Liver (tissue), 9 donors: Measurements from ENCODE around the gene CUZD1. TPM values are rescaled to one million over a fixed set of nuclear protein-coding genes. Genes with fewer than 3 reads are reported as not detected.

Source experiments
- DNase-seq: peaks from one replicate; pipeline ENCODE4 v3.0.0-alpha.2; 2017; ENCODE audit warnings: low spot score
- H3K27ac ChIP-seq, 2 donors: one replicate each; pipeline ENCODE4 v1.7.0; 2013; ENCODE audit warnings: inconsistent platforms in 2 of 2, low read length in 2 of 2, control low read depth in 1 of 2, low read depth in 1 of 2, mild to moderate bottlenecking in 1 of 2
- H3K27me3 ChIP-seq, 4 donors: one replicate each; pipeline versions ENCODE4 v1.6.1 to v1.7.0; 2013; ENCODE audit warnings: low read length in 3 of 4, inconsistent platforms in 1 of 4, mild to moderate bottlenecking in 1 of 4, moderate library complexity in 1 of 4; ENCODE audit not compliant: control insufficient read depth in 4 of 4, insufficient read depth in 4 of 4
- H3K36me3 ChIP-seq, 4 donors: one replicate each; pipeline versions ENCODE4 v1.6.1 to v1.7.0; 2013; ENCODE audit warnings: low read length in 3 of 4, mild to moderate bottlenecking in 3 of 4, low read depth in 1 of 4, moderate library complexity in 1 of 4; ENCODE audit not compliant: control insufficient read depth in 4 of 4, insufficient read depth in 3 of 4
- H3K4me1 ChIP-seq, 4 donors: one replicate each; pipeline versions ENCODE4 v1.6.1 to v1.7.0; 2013; ENCODE audit warnings: low read length in 3 of 4, mild to moderate bottlenecking in 3 of 4, moderate library complexity in 1 of 4; ENCODE audit not compliant: control insufficient read depth in 4 of 4, insufficient read depth in 4 of 4
- H3K4me3 ChIP-seq, 3 donors: one replicate each; pipeline versions ENCODE4 v1.6.1 to v1.7.0; 2013; ENCODE audit warnings: low read length in 3 of 3, control low read depth in 1 of 3, low read depth in 1 of 3, mild to moderate bottlenecking in 1 of 3
- H3K9ac ChIP-seq, 2 donors: one replicate each; pipeline ENCODE4 v1.7.0; 2013; ENCODE audit warnings: low read length in 2 of 2, mild to moderate bottlenecking in 2 of 2, moderate library complexity in 2 of 2, control low read depth in 1 of 2, low read depth in 1 of 2
- H3K9me3 ChIP-seq, 4 donors: one replicate each; pipeline versions ENCODE4 v1.6.1 to v1.7.0; 2013; ENCODE audit warnings: low read length in 3 of 4; ENCODE audit not compliant: control insufficient read depth in 4 of 4
- ATF3 ChIP-seq: IDR thresholded peaks from 2 replicates; pipeline ENCODE4 v1.6.1; 2016; ENCODE audit warnings: antibody characterized with exemption
- EGR1 ChIP-seq, 2 donors: IDR thresholded peaks; 2 replicates each; pipeline ENCODE4 v1.6.1; 2016 to 2018; ENCODE audit warnings: antibody characterized with exemption in 2 of 2, low read depth in 2 of 2
- FOXA1 ChIP-seq: IDR thresholded peaks from 2 replicates; pipeline ENCODE4 v1.6.1; 2016; ENCODE audit warnings: antibody characterized with exemption
- FOXA2 ChIP-seq: IDR thresholded peaks from 2 replicates; pipeline ENCODE4 v1.6.1; 2016; ENCODE audit warnings: antibody characterized with exemption
- GABPA ChIP-seq, 2 donors: IDR thresholded peaks in 1 of 2; conservative IDR thresholded peaks in 1 of 2; 2 replicates each; pipeline ENCODE4 v1.6.1; 2016; ENCODE audit warnings: antibody characterized with exemption in 2 of 2, mild to moderate bottlenecking in 1 of 2, moderate library complexity in 1 of 2
- HNF4A ChIP-seq, 2 donors: conservative IDR thresholded peaks; 2 replicates each; pipeline ENCODE4 v1.6.1; 2016; ENCODE audit warnings: antibody characterized with exemption in 2 of 2, mild to moderate bottlenecking in 2 of 2
- HNF4G ChIP-seq: IDR thresholded peaks from 2 replicates; pipeline ENCODE4 v1.6.1; 2016; ENCODE audit warnings: antibody characterized with exemption
- JUND ChIP-seq, 2 donors: IDR thresholded peaks; 2 replicates each; pipeline ENCODE4 v1.6.1; 2016; ENCODE audit warnings: antibody characterized with exemption in 2 of 2
- MAX ChIP-seq: IDR thresholded peaks from 2 replicates; pipeline ENCODE4 v1.6.1; 2016; ENCODE audit warnings: antibody characterized with exemption
- NR2F2 ChIP-seq: IDR thresholded peaks from 2 replicates; pipeline ENCODE4 v1.6.1; 2016; ENCODE audit warnings: antibody characterized with exemption
- RAD21 ChIP-seq, 2 donors: IDR thresholded peaks; 2 replicates each; pipeline ENCODE4 v1.6.1; 2016; ENCODE audit warnings: antibody characterized with exemption in 2 of 2, mild to moderate bottlenecking in 2 of 2
- REST ChIP-seq: IDR thresholded peaks from 2 replicates; pipeline ENCODE4 v1.6.1; 2016; ENCODE audit warnings: antibody characterized with exemption, mild to moderate bottlenecking
- RXRA ChIP-seq, 2 donors: IDR thresholded peaks; 2 replicates each; pipeline ENCODE4 v1.6.1; 2017 to 2018; ENCODE audit warnings: antibody characterized with exemption in 2 of 2, mild to moderate bottlenecking in 1 of 2
- SP1 ChIP-seq: IDR thresholded peaks from 2 replicates; pipeline ENCODE4 v1.6.1; 2018; ENCODE audit warnings: antibody characterized with exemption, mild to moderate bottlenecking
- TAF1 ChIP-seq: conservative IDR thresholded peaks from 2 replicates; pipeline ENCODE4 v1.6.1; 2016; ENCODE audit warnings: antibody characterized with exemption, mild to moderate bottlenecking
- ZBTB33 ChIP-seq: IDR thresholded peaks from 2 replicates; pipeline ENCODE4 v1.6.1; 2016; ENCODE audit warnings: antibody characterized with exemption
- WGBS: extraction: QIAGEN DNeasy Blood & Tissue Kit; methylation state at CpG from one replicate; pipeline ENCODE4 v1.1.7; 2013; 5-methylcytosine and 5-hydroxymethylcytosine counted together
- polyA plus RNA-seq, 2 donors: library from polyadenylated mRNA; stranded (reverse) in 1 of 2; unstranded in 1 of 2; fragments of 200-250 nt in 1 of 2; fragments of >200 nt in 1 of 2; fragmentation: Nextera tagmentation in 1 of 2; extraction: Ambion mirVana in 1 of 2; gene quantifications; one replicate each; pipeline versions ENCODE4 v1.2.1 to v1.2.3, GENCODE V29; 2013 to 2015
- total RNA-seq, 2 donors: library from RNA; depleted of rRNA; stranded (reverse); fragments of >200 nt; gene quantifications; one replicate each; pipeline ENCODE4 v1.2.3, GENCODE V29; 2014
- TF ChIP-seq, protein P1 (sequence below): fragments of 150-350 bp; IDR thresholded peaks from 2 replicates; pipeline ENCODE4 v1.5.1; 2017; ENCODE audit warnings: improper control_type of control experiment, low read depth, low read length; ENCODE audit not compliant: missing input control
- donor health status: healthy.
- donor health status: healthy.
- donor health status: healthy.
- donor health status: healthy.
- donor health status: healthy.

CUZD1 gene
- total and polyA plus RNA-seq, 4 donors: 0.03 to 0.17 (median 0.10) TPM

GRCh38 chr10:122854648-122855047 is 9.0 kb upstream of the CUZD1 start:
- peaks cover 0 to 4% (median 1%) of the 10 kb centered on the region in 4 donors for H3K4me1 ChIP-seq
- H3K27me3 ChIP-seq: no peaks in the 10 kb centered on the region
- H3K36me3 ChIP-seq: no peaks in the 10 kb centered on the region
- TF ChIP-seq REST (no peak), HNF4G (no peak), ZBTB33 (no peak), RAD21 (IDR thresholded peaks at IDR 0.05) (no peak), SP1 (no peak), TAF1 (no peak), FOXA2 (no peak), ATF3 (no peak), MAX (no peak), RXRA (IDR thresholded peaks at IDR 0.05) (no peak), NR2F2 (no peak), EGR1 (IDR thresholded peaks at IDR 0.05; ENCODE audit: low read depth in 2 of 2) (no peak), FOXA1 (no peak), JUND (IDR thresholded peaks at IDR 0.05) (no peak), HNF4A (conservative IDR thresholded peaks at IDR 0.05) (no peak), GABPA (IDR thresholded peaks at IDR 0.05 in 1 of 2, conservative IDR thresholded peaks at IDR 0.05 in 1 of 2) (no peak)
- TF ChIP-seq, protein P1, sequence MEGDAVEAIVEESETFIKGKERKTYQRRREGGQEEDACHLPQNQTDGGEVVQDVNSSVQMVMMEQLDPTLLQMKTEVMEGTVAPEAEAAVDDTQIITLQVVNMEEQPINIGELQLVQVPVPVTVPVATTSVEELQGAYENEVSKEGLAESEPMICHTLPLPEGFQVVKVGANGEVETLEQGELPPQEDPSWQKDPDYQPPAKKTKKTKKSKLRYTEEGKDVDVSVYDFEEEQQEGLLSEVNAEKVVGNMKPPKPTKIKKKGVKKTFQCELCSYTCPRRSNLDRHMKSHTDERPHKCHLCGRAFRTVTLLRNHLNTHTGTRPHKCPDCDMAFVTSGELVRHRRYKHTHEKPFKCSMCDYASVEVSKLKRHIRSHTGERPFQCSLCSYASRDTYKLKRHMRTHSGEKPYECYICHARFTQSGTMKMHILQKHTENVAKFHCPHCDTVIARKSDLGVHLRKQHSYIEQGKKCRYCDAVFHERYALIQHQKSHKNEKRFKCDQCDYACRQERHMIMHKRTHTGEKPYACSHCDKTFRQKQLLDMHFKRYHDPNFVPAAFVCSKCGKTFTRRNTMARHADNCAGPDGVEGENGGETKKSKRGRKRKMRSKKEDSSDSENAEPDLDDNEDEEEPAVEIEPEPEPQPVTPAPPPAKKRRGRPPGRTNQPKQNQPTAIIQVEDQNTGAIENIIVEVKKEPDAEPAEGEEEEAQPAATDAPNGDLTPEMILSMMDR: no peak
- no peak overlapping the region for H3K27ac ChIP-seq
- H3K9ac ChIP-seq: no peak overlapping the region
- no peaks in the 10 kb centered on the region for H3K9me3 ChIP-seq
- DNase-seq: no peak
- no peak overlapping the region for H3K4me3 ChIP-seq
- 96% methylated on average over 5 of the region's 5 CpGs for WGBS
